ENCODE results near the gene CADM1. TPM values are rescaled to one million over a fixed set of nuclear protein-coding genes. Genes with fewer than 3 reads are reported as not detected.

The CADM1 gene
- total RNA-seq, 4 donors from 2014 or later, result 2.9 to 25.7 (median 9.6) TPM

DNA sequence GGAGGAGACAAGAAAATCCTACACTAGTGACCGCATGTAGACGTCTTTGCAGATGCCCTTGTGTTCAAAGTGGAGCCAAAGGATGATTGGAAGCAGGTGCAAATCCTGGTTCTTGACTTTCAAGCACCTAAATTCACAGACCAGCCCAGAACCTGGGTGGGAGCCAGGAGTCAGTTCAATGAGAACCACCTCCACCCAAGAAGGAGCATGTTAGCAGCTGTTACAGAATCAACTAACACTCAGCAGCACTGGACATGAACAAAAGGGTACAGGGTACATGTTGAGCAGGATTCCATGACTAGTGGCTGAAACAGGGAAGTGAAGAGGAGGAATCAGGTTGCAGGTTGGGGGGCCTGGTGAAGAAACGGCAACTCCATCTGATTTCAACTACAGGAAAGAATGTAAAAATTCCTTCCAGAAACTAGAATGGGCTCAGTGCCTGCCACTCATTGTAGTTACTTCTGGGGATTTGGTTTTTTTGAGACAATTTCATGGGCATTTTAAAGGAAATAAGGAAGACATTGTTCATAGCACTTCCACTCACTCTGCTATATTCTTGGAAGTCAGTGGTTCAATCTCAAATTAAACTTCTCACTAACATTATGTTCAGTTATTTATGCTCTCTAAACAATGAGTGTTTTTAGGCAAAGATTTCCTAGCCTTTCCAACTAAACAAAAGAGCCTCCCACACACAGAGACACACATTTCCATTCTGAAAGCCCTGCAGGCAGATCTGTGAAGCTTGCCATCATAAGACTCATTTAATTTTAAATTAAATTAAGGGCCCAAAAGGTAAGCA is 173.3 kb downstream of the CADM1 start:
- TF ChIP-seq, protein P1, sequence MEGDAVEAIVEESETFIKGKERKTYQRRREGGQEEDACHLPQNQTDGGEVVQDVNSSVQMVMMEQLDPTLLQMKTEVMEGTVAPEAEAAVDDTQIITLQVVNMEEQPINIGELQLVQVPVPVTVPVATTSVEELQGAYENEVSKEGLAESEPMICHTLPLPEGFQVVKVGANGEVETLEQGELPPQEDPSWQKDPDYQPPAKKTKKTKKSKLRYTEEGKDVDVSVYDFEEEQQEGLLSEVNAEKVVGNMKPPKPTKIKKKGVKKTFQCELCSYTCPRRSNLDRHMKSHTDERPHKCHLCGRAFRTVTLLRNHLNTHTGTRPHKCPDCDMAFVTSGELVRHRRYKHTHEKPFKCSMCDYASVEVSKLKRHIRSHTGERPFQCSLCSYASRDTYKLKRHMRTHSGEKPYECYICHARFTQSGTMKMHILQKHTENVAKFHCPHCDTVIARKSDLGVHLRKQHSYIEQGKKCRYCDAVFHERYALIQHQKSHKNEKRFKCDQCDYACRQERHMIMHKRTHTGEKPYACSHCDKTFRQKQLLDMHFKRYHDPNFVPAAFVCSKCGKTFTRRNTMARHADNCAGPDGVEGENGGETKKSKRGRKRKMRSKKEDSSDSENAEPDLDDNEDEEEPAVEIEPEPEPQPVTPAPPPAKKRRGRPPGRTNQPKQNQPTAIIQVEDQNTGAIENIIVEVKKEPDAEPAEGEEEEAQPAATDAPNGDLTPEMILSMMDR (IDR thresholded peaks at IDR 0.05; ENCODE audit: low read depth), result no peak

DNA sequence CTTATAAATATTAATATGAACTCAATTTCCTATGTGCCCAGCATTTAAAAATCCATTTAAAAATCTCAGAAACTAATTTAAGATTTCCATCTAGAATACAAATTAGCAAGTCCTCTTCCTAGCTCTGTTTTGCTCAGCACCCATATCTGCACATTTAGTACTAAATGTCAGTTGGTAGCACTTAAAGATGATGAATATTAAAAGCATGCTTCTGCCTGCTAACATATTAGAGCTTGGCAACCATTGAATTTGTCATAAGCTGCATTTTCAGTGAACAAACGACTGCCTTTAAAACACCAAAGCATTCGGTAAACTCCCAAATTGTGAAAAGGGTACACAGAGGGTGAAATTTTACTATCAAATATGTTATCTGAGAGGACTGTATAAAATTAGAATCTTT is 177.7 kb downstream of the CADM1 start:
- TF ChIP-seq, protein P1 (IDR thresholded peaks at IDR 0.05; ENCODE audit: low read depth), result no peak

DNA sequence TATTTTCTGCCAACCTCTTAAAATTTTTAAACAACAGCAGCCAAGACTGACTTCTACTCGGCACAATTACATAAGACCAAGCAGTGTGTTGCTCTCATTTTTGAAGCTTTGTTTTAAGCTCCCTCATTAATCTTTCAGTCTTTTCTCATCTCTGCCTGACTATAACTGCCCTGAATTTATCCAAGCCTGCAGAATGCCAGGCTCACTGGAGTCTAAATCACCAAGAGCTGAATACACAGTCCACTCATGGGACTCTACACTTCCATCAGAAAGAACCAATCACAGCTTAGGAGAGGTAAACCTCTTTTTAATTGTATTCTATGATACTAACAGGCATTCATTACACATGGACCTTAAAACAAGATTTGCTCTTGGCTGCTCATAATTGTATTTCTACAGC is 178.7 kb downstream of the CADM1 start:
- TF ChIP-seq, protein P1 (IDR thresholded peaks at IDR 0.05; ENCODE audit: low read depth), result no peak

DNA sequence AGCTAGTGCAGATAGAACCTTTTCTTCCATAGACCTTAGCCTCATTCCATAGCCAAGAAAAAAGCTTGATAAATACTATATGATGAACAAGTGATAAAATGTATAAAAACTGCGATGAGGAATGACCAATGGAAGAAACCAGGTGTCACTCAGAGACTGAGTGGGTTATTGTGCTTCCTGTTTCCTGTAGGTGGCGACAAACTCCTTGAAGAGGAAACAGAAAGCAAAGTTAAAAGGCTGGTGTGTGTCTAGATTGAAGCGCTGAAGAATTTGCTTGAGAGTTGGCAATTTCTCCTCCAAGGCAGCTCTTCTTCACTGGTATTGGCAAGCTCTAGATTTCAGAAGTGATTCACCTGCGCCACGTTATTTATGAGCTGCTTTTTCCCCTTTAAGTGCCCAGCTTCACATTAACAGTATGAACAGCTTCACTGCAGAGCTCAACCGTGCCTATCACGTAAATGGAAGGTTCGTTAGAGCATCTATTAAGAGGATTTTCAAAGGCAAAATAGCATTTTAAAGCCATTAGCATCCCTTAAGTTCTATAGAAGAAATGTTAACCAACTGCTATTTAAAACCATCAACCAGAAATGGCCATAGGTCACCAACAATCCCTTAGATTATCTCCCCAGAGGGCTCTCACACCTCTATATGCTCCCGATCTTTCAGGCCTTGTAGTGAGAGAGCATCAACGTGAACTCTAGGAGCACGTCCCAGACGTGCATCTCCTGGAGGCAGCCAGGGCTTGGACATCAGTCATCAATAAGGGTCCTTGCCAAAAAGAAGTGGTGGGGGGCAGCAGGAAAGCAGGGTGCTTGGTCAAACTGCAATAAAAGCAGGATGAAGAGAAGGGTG is 179.4 kb downstream of the CADM1 start:
- TF ChIP-seq, protein P1 (IDR thresholded peaks at IDR 0.05; ENCODE audit: low read depth), result no peak

DNA sequence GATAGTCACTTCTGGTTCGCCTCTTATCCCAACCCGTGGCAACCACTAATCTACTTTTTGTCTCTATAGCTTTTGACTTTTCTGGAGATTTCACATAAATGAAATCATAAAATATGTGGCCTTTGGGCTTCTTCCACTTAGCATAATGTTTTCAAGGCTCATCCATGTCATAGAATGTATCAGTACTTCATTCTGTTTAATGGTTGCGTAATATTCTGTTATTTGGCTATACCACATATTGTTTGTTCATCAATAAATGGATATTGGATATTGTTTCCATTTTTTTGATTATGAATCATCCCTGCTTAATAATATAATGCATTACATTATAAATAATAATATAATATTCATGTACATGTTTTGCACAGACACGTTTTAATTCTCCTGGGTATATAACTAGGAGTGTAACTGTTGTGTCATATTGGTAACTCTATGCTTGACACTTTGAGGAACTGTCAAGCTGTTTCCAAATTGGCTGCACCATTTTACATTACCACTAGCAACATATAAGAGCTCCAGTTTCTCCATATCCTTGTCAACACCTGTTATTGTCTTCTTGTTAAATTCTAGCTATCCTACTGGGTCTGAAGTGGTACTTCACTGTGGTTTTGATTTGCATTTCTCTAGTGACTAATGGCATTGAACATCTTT is 181.5 kb downstream of the CADM1 start:
- TF ChIP-seq, protein P1 (IDR thresholded peaks at IDR 0.05; ENCODE audit: low read depth), result no peak

DNA sequence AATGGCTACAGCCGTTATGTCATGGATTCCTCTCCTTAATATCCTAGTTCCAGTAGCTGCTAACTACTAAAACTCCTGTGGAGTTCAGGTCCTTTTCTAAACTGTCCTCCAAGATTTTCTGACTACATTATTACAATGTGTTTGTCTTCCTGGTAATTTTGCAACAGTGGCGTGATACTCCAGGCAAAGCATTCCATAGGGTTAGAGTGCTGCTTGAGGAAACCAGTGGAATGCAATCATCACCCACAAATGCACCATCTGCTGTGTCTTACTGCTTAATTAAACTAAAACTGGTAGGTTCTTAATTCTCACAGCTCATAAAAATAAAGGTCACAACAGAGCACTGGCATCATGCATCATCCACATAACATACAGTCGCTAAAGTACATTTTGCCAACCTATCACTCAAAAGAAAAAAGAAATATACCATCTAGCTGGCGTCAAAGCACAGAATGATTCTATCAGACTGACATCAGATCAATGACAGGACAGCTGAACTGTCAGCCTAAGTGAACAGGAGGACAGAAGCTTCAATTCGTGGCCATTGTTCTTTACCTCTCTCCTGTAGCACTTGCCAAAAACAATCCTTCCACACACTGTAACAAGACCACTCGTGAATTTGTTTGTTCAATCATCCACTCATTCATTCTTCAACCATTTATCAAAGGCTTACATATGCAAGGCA is 182.5 kb downstream of the CADM1 start:
- TF ChIP-seq, protein P1 (IDR thresholded peaks at IDR 0.05; ENCODE audit: low read depth), result no peak
